HAP-1 (cell line): ENCODE measurements around the gene VWF.

Experiments
- DNase-seq, 2 experiments: peaks; one replicate each; pipeline ENCODE4 v3.0.0-alpha.2; 2016 to 2020; ENCODE audit warnings: low spot score in 2 of 2
- H3K27me3 ChIP-seq: fragments of 250-450 bp; sonication (Bioruptor Pico); 2 replicates; pipeline ENCODE4 v1.5.1; 2020; ENCODE audit warnings: low read depth, mild to moderate bottlenecking, moderate library complexity
- H3K36me3 ChIP-seq: fragments of 250-450 bp; sonication (Bioruptor Pico); replicated peaks from 2 replicates; pipeline ENCODE4 v1.5.1; 2020; ENCODE audit warnings: mild to moderate bottlenecking
- H3K4me1 ChIP-seq: fragments of 250-450 bp; sonication (Bioruptor Pico); 2 replicates; pipeline ENCODE4 v1.5.1; 2020; ENCODE audit warnings: mild to moderate bottlenecking
- H3K4me3 ChIP-seq: fragments of 250-450 bp; sonication (Bioruptor Pico); 2 replicates; pipeline ENCODE4 v1.5.1; 2020; ENCODE audit warnings: mild to moderate bottlenecking, moderate library complexity
- H3K9me3 ChIP-seq: fragments of 250-450 bp; sonication (Bioruptor Pico); 2 replicates; pipeline ENCODE4 v1.5.1; 2020; ENCODE audit warnings: mild to moderate bottlenecking, moderate library complexity
- in situ Hi-C: fragments of 300-500 bp; cut with MboI; formaldehyde crosslinking; loops from 3 replicates; pipeline ENCODE4 v1.14.3; 2020; ENCODE audit warnings: low sequenced_read_pairs, inconsistent platforms, mixed read lengths

Gene VWF

DNA sequence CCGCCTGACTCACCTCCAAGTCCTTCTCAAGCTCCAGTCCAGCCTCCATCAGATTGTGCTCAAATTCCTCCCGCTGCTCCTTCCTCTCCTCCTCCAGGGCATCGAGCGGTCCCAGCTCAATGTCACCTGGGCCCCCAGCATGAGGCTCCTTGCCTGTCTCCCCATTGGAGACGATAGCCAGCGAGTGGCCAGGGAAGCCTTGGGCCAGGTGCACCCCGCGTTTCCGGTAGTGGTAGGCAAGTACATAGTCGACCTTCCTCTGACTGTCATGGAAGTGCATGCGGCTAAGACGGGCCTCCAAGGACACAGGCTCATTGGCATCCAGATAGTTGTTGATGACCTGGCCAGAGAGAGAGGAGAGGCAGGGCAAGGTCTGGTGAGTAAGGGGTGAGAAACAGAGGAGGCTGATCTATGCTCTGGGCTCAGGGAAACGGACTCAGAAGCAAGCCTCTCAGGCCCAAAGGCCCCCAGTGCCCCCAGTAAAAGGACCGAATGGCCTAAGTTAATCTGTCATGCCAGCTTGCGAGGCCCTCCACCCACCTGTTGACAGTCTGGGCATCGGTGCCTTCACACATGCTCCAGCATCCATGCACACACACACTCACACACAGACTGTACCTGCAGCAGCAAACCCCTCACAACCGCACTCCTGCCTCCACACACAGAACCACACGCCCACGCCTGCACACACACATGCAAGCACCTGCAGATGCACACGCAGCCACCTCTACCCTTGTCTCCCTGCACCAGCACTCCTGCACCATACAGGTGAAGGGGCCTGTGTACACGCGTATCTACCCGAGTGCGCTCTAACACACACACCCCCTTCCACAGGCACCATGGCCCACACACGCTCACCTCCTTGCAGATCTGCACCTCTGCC lies 203.2 kb downstream of the VWF start:
- no peaks in the 10 kb centered on the region for H3K9me3 ChIP-seq
- no peaks in the 10 kb centered on the region for H3K27me3 ChIP-seq
- H3K4me1 ChIP-seq, result no peaks in the 10 kb centered on the region
- in situ Hi-C loops, result no loop called here
- DNase-seq, result no peak
- no peaks in the 10 kb centered on the region for H3K36me3 ChIP-seq
- H3K4me3 ChIP-seq, result no peak overlapping the region

DNA sequence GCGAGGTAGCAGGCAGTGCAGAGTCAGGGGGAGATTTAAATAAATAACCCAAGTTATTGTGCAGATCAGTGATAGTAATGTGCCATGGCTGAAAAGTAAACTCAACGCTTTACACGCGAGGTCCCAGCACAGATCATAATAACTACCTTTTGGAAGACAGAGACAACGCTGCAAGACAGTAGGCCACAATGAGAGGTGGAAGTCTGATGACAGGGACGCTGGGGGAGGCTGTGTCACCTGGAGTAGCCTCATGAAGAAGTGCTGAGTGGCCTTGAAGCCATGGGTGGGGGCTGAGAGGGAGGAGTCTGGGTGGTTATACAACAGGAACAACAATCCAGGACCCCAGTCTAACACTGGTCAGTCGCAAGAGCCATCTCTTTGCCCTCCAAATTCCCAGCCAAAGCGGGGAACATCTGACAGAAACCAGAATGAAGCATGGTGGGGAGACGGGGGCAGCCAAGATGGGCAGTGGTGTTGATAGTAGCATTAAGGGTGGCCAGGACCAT lies 207.6 kb downstream of the VWF start:
- no peaks in the 10 kb centered on the region for H3K27me3 ChIP-seq
- no peak for DNase-seq
- in situ Hi-C loops, result no loop called here
- no peaks in the 10 kb centered on the region for H3K36me3 ChIP-seq
- no peaks in the 10 kb centered on the region for H3K9me3 ChIP-seq
- H3K4me3 ChIP-seq, result no peak overlapping the region
- H3K4me1 ChIP-seq, result no peaks in the 10 kb centered on the region

DNA sequence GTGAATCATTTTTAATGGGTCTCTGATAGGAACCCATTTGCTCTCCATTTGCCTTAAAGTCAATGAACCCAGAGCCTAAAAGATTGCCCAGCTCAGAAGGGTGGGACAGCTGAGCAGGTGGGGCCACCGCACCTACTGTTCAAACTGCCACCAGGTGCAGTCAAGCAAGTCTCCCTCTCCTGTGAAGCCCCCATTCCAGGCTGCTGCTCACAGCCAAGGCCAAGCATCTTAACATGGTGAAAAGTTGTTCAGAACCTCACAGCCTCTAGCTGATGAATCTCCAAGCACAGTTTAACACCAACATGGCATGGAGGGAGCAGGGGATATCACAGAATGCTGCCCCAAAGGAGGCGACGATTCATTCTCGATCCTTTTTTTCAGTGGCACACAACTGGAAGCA lies 209.0 kb downstream of the VWF start:
- no peak overlapping the region for H3K4me3 ChIP-seq
- in situ Hi-C loops, result no loop called here
- no peaks in the 10 kb centered on the region for H3K36me3 ChIP-seq
- no peaks in the 10 kb centered on the region for H3K27me3 ChIP-seq
- no peaks in the 10 kb centered on the region for H3K4me1 ChIP-seq
- no peak for DNase-seq
- no peaks in the 10 kb centered on the region for H3K9me3 ChIP-seq

DNA sequence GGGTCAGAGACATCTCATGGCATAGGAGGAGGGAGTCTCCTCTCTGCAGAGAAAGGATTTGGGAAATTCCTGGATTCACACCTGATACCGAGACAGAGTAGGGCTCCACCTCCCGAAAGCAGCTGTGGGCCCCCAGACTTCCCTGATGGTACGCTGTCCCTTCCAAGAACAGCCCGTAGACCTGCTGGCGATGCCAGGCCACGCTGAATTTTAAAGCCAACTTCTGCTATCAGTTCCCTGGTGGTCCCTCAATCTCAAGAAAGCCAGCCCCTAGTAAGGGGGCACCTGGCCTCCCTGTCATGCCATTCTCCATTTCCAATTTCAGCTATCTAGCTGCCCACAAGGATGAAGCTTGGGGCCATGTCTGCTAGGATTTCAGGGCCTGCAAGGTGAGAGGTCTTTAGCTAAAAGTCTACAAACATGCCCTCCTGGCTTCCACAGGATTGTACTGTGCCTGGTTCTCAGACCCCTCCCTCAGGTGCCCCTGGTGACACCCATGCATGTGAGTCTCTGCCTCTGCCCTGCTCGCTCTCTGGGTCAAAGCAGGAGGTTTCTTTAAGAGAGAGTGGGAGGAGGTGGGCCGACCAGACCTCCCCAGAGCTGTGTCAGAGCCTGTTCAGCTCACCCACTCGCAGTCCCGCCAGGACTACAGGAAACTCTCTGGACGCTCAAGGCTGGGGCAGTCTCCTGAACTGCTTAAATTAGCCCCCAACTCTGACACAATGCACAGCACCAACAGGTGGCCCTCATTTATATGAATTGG lies 209.9 kb downstream of the VWF start:
- in situ Hi-C loops, result no loop called here
- Histone ChIP-seq H3K27me3 (no peaks in the 10 kb centered on the region), H3K4me3 (no peak overlapping the region), H3K36me3 (no peaks in the 10 kb centered on the region), H3K9me3 (no peaks in the 10 kb centered on the region), H3K4me1 (no peaks in the 10 kb centered on the region)
- DNase-seq, result no peak

DNA sequence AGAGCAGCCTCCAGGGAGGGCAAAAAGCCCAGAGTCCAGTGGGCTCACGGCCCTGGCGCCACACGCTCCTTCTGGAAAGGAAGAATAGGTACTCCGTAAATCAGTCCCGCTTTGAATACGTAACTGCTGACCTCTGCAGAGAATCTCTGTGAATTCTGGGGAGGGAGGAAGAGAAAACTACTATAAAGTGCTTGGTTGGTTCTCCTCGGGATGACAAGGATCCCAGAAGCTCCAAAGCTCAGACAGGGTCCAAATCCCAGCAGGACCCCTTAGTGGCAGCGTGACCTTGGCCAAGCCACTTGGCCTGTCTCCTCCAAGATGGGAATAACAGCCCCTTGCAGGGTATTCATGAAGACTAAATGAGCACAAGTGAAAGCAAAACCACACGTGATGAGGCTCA lies 211.1 kb downstream of the VWF start:
- Histone ChIP-seq H3K4me1 (no peaks in the 10 kb centered on the region), H3K9me3 (no peaks in the 10 kb centered on the region), H3K27me3 (no peaks in the 10 kb centered on the region), H3K4me3 (no peak overlapping the region), H3K36me3 (no peaks in the 10 kb centered on the region)
- in situ Hi-C loops, result no loop called here
- DNase-seq, result no peak

DNA sequence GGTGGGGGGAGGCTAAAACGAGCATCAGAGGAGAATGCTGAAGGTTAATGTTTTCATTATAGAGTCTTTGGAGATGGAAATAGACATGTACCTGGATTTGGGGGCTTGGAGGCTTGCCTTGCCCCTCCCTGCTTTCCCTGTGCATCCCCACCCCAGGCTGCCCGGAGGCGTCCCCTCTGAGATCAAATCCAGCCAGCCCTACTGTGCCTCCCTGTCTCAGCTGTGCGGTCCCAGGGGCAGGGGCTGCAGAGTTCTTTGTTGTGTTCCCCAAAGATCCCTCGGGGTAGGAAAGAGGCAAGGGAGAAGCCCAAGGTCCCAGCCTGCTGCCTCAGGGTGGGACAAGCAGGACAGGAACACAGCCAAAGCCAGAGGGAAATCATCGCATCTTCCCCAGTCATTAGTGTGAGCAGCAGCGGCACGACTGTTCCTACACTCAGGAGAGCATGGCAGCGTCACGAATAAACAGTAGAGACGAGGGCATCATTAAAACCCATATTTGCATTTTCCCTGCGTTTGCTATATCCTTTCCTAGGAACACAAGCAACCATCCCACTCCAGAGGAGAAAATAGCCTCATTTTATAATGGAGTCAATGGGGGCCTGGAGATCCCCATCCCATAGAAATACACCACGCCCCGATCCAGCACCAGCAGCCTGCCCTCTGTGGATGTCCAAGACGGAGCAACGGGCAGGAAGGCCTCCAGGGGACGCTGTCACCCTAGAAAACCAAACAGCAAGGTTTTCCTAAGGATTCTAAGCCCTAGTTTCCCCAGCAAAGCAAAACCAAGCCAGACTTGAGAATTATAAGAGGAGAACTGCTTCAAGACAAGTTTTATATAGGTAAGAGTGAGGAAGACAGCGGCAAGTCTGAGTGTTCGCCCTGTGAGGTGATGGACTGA lies 211.8 kb downstream of the VWF start:
- DNase-seq, result peak in 1 of 2 experiments; percentile 46
- no peaks in the 10 kb centered on the region for H3K9me3 ChIP-seq
- H3K27me3 ChIP-seq, result no peaks in the 10 kb centered on the region
- no peaks in the 10 kb centered on the region for H3K4me1 ChIP-seq
- H3K4me3 ChIP-seq, result no peak overlapping the region
- in situ Hi-C loops, result no loop called here
- no peaks in the 10 kb centered on the region for H3K36me3 ChIP-seq

DNA sequence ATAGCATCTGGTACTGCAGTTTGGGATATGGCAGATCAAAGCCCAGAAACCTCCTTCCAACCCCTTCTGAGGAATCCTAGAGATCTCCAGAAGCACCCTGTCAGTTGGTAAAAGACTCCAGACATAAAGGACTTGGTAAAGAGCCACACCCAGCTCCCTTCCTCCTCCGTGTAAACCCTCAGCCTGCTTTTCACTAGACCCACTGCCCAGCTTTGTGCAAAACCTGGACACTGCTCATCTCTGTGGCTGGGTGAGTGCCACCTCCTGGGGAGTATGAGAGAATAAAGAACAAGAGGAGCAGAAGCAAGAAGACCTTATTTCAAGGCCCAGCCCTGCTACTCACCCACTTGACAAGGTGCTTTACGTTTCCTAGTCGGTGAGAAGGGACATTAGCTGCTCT lies 212.5 kb downstream of the VWF start:
- Histone ChIP-seq H3K27me3 (no peaks in the 10 kb centered on the region), H3K4me3 (no peak overlapping the region), H3K4me1 (no peaks in the 10 kb centered on the region), H3K9me3 (no peaks in the 10 kb centered on the region), H3K36me3 (no peaks in the 10 kb centered on the region)
- in situ Hi-C loops, result no loop called here
- DNase-seq, result no peak

DNA sequence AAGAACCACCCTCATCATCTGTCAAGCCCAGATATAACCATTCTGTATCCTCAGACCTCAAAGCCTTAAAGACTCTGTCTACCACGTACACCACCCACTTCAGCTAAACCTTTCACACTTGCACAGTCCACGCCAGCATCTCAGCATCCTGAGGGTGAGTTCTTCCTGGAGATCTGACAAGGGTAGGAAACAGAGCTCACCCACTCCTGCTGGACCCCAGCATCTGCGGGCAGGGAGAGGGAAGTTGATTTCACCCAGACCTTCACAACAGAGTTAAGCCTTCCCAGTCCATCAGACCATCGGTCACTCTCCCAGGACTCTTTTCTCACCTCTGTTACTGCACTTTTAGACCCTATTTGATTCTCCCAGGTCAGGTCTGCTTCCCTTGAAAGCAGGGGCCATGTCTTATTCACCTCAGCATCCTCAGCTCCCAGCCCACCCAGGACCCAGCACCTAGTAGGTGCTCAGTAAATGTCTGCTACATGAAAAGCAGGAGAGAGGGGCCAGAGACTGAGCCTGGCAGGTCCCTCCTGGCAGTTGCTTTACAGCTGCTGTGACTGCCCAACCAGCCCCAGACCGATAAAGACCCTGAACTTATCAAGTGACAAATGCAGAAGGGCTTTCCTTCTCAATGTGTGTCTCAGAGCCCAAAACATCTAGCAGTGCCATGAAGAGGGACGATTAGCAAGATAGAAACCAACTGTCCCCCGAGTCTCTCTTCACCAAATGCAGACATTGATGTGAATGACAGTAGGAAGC lies 213.5 kb downstream of the VWF start:
- in situ Hi-C loops, result no loop called here
- no peaks in the 10 kb centered on the region for H3K36me3 ChIP-seq
- no peaks in the 10 kb centered on the region for H3K27me3 ChIP-seq
- DNase-seq, result no peak
- H3K9me3 ChIP-seq, result no peaks in the 10 kb centered on the region
- H3K4me3 ChIP-seq, result no peak overlapping the region
- no peaks in the 10 kb centered on the region for H3K4me1 ChIP-seq

DNA sequence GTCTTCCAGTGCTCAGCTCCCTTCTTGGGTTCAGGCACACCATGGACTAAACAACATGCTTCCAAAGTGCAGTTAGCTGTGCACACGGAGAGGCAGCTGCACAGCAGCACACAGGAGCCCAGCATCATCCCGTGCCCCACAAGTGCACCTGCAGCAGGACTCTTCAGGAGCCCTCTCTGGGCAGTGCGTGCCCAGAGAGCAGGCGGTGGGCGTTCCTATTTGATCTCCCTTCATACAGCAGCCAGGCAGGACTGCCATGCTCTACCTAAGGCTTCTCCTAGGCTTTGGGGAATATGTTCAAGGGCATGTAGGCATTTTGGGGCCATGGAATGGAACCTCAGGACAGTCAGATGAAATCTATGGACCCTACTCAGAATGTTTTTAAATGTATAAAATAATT lies 214.9 kb downstream of the VWF start:
- no peak for DNase-seq
- H3K4me3 ChIP-seq, result no peak overlapping the region
- no peaks in the 10 kb centered on the region for H3K9me3 ChIP-seq
- H3K27me3 ChIP-seq, result no peaks in the 10 kb centered on the region
- H3K4me1 ChIP-seq, result no peaks in the 10 kb centered on the region
- in situ Hi-C loops, result no loop called here
- H3K36me3 ChIP-seq, result no peaks in the 10 kb centered on the region

DNA sequence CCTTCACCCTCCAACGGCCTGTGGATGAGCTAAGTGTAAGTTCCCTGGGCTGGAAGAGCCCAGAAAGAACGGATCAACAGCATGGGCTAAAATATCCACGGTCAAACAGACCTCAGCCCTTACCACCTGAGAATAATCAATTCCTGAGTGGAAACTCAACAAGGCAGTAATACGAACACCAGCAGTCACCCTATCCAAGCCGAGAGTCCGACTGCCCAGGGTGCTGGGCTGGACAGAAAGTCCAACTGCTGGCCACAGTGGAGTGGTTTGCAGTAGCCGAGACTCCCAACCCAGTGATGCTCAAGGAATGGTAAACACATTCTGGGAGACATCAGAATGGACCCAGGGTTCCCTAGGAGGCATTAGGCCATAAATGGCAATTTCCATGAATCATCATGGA lies 216.2 kb downstream of the VWF start:
- no peak overlapping the region for H3K4me3 ChIP-seq
- no peaks in the 10 kb centered on the region for H3K4me1 ChIP-seq
- no peaks in the 10 kb centered on the region for H3K27me3 ChIP-seq
- no peaks in the 10 kb centered on the region for H3K36me3 ChIP-seq
- no peak for DNase-seq
- in situ Hi-C loops, result no loop called here
- H3K9me3 ChIP-seq, result no peaks in the 10 kb centered on the region

DNA sequence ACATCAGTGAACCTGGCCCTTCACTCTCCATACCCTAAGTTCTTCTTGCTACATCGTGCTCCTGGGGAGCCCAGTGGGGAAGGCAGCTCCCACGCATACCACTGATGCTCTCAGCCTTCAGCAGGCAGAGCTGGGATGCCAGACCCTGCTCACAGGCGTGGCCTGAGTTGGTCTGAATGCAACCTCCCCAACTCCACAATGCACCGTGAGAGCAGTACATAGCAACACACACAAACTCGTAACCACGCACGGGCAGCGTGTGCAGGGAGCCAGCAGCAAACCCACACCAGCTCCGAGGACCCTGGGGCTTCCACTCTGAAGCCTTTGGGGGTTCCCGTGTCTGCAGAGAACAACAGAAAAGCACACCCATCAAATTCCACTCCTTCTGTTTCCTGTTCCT lies 216.7 kb downstream of the VWF start:
- Histone ChIP-seq H3K36me3 (no peaks in the 10 kb centered on the region), H3K27me3 (no peaks in the 10 kb centered on the region), H3K4me1 (no peaks in the 10 kb centered on the region), H3K4me3 (no peak overlapping the region), H3K9me3 (no peaks in the 10 kb centered on the region)
- no peak for DNase-seq
- in situ Hi-C loops, result no loop called here

DNA sequence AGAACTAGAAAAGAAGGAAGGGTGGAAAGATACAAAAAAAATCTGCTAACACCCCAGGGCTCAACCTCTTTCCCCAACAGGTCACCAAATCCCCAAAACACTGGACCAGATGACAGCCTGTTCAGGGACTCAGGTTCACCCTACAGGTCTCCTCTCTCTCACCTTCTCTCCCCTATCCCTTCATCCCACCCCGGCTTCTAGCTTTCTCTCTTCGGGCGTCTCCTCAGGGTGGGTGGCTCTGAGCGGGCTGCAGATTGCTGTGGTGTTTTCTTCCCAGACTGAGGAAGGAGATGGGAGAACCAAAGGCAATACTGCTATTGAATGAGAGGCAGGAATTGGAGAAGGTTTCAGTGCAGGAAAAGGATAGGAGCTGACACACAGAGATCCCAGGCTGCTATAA lies 218.7 kb downstream of the VWF start:
- H3K27me3 ChIP-seq, result no peaks in the 10 kb centered on the region
- no peaks in the 10 kb centered on the region for H3K4me1 ChIP-seq
- H3K9me3 ChIP-seq, result no peaks in the 10 kb centered on the region
- in situ Hi-C loops, result no loop called here
- no peaks in the 10 kb centered on the region for H3K36me3 ChIP-seq
- no peak overlapping the region for H3K4me3 ChIP-seq
- DNase-seq, result no peak

DNA sequence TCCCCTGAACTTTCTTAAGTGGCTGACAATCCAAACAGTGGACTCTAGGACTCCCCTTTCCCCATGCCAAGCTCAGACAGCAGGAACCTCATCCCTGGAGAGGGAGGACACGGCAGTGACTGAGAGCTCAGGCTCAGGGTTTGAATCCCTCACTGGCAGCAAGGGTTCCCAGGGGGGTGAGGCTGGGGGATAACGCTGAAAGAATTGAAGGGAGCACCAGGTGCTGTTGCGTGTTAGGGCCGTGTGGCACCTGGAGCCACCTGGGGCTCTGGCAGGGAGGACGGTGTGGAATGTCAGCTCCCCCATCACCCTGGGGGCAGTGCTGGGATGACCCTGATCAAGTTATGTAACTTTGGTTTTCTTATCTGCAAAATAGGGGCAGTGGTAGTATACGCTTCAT lies 219.5 kb downstream of the VWF start:
- H3K27me3 ChIP-seq, result no peaks in the 10 kb centered on the region
- in situ Hi-C loops, result no loop called here
- no peaks in the 10 kb centered on the region for H3K9me3 ChIP-seq

More for the DNA sequence above, 219.5 kb downstream of the VWF start:
- no peak overlapping the region for H3K4me3 ChIP-seq
- H3K4me1 ChIP-seq, result no peaks in the 10 kb centered on the region
- no peak for DNase-seq
- H3K36me3 ChIP-seq, result no peaks in the 10 kb centered on the region
